Body of pancreas (tissue), 4 donors: Measurements from ENCODE around the gene THEM5. TPM values are rescaled to one million over a fixed set of nuclear protein-coding genes. Genes with fewer than 3 reads are reported as not detected.

Experiments
- ATAC-seq: fragments of 150-250 bp; one replicate; pipeline ENCODE4 v1.9.1; 2016
- DNase-seq, 4 donors: peaks; one replicate each; pipeline ENCODE4 v3.0.0-alpha.2; 2019
- H3K27ac ChIP-seq, 4 donors: fragments of 200-600 bp; sonication (generic); 1 replicate in 3 of 4; 2 replicates in 1 of 4; pipeline versions ENCODE4 v1.5.1 to v1.6.1; 2016 to 2019; ENCODE audit warnings: mild to moderate bottlenecking in 1 of 4, mixed read lengths in 1 of 4, moderate library complexity in 1 of 4
- H3K27me3 ChIP-seq, 2 donors: fragments of 200-600 bp; sonication (generic); one replicate each; pipeline ENCODE4 v1.6.0; 2016; ENCODE audit warnings: mild to moderate bottlenecking in 1 of 2
- H3K36me3 ChIP-seq, 2 donors: fragments of 200-600 bp; sonication (generic); replicated peaks in 1 of 2; 2 replicates each; pipeline ENCODE4 v1.5.1; 2016; ENCODE audit warnings: low read depth in 2 of 2; ENCODE audit not compliant: insufficient read depth in 1 of 2
- H3K4me1 ChIP-seq: fragments of 200-600 bp; sonication (generic); one replicate; pipeline ENCODE4 v1.6.0; 2016
- H3K4me3 ChIP-seq, 2 donors: fragments of 200-600 bp; sonication (generic); 1 replicate in 1 of 2; 2 replicates in 1 of 2; pipeline ENCODE4 v1.5.1; 2016 to 2019
- H3K9me3 ChIP-seq, 3 donors: fragments of 200-600 bp; sonication (generic); 1 replicate in 2 of 3; 2 replicates in 1 of 3; pipeline ENCODE4 v1.5.1; 2016
- POLR2A ChIP-seq, 3 donors: fragments of 450-650 bp; IDR thresholded peaks; one replicate each; pipeline ENCODE4 v1.6.1; 2016; ENCODE audit warnings: antibody characterized with exemption in 3 of 3, mild to moderate bottlenecking in 2 of 3
- WGBS, 2 donors: methylation state at CpG; one replicate each; pipeline ENCODE4 v1.1.5; 2017; 5-methylcytosine and 5-hydroxymethylcytosine counted together
- intact Hi-C: fragments of 100-400 bp; cut with DNase I; formaldehyde crosslinking; loops from one replicate; pipeline ENCODE4 v1.15.1; 2023
- total RNA-seq, 2 donors: library from RNA; depleted of rRNA; stranded (reverse); fragments of >200 nt; gene quantifications; one replicate each; pipeline ENCODE4 v1.1.0, GENCODE V29; 2016
- TF ChIP-seq, protein P1 (sequence below), 7 experiments: fragments of 450-650 bp in 4 of 7; fragments of 200-600 bp in 3 of 7; sonication (generic) in 3 of 7; IDR thresholded peaks; one replicate each; pipeline ENCODE4 v1.5.1; 2016 to 2019; ENCODE audit warnings: antibody characterized with exemption in 7 of 7

The THEM5 gene
- total RNA-seq, 2 donors from 2014 or later = not detected

DNA sequence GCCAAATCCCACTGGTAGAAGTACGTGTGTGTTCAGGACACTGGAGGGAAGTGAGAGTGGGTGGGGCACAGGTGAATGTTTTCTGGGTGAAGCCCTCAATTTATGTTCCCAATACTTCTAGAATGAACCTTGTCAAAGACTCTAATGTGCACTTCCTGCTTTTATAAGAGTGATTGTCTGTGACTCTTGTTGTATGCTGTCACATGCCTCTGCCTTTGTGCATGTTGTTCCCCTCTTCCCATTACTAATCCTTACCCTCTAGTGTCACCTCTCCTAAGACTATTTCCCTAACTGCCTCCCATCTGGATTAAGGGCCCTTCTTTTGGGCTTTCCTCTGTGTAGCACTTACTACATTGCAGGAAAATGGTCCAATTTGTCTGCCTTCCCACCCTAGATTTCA is 45.7 kb downstream of the THEM5 start:
- no peak for TF ChIP-seq POLR2A (IDR thresholded peaks at IDR 0.05)
- TF ChIP-seq, protein P1, sequence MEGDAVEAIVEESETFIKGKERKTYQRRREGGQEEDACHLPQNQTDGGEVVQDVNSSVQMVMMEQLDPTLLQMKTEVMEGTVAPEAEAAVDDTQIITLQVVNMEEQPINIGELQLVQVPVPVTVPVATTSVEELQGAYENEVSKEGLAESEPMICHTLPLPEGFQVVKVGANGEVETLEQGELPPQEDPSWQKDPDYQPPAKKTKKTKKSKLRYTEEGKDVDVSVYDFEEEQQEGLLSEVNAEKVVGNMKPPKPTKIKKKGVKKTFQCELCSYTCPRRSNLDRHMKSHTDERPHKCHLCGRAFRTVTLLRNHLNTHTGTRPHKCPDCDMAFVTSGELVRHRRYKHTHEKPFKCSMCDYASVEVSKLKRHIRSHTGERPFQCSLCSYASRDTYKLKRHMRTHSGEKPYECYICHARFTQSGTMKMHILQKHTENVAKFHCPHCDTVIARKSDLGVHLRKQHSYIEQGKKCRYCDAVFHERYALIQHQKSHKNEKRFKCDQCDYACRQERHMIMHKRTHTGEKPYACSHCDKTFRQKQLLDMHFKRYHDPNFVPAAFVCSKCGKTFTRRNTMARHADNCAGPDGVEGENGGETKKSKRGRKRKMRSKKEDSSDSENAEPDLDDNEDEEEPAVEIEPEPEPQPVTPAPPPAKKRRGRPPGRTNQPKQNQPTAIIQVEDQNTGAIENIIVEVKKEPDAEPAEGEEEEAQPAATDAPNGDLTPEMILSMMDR (IDR thresholded peaks at IDR 0.05) = no peak
- WGBS, 2 donors = 64 to 70% methylated on average over 1 of the region's 1 CpG
- no peak for ATAC-seq

DNA sequence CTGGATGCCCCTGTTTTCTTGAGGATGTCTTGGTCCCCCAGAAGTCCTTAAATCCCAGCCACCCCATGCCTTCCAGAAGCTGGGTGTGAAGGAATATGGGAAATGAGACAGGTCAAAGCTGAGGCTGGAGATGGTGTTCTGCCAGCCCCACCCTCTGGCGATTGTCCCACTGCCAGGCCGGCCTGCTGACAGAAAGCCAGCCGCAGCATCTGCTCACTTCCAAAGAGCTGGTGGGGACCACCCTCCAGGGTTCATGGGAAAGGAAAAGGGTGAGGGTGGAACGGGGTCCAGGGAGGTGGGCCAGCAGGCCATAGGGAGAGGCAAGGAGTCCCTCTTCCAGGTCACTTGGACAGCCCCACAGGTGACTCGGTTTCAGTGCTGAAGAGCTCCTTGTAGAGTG is 46.4 kb downstream of the THEM5 start:
- DNase-seq = no peak
- 76 to 82% methylated on average over 5 of the region's 5 CpGs for WGBS, 2 donors
- H3K4me1 ChIP-seq = peaks cover 16% of the 10 kb centered on the region
- no peaks in the 10 kb centered on the region for H3K9me3 ChIP-seq
- peaks cover 0 to 4% of the 10 kb centered on the region in 2 donors for H3K36me3 ChIP-seq
- no peak for TF ChIP-seq POLR2A (IDR thresholded peaks at IDR 0.05)
- TF ChIP-seq, protein P1 (IDR thresholded peaks at IDR 0.05) = no peak
- no peak overlapping the region for H3K4me3 ChIP-seq
- no peaks in the 10 kb centered on the region for H3K27me3 ChIP-seq
- ATAC-seq = no peak
- H3K27ac ChIP-seq = no peak overlapping the region
- intact Hi-C loops = no loop called here

More for the DNA sequence above, 45.7 kb downstream of the THEM5 start:
- DNase-seq = no peak
- Histone ChIP-seq H3K4me1 (peaks cover 16% of the 10 kb centered on the region), H3K27me3 (no peaks in the 10 kb centered on the region), H3K27ac (no peak overlapping the region), H3K36me3 (peaks cover 0 to 4% of the 10 kb centered on the region in 2 donors), H3K4me3 (no peak overlapping the region), H3K9me3 (no peaks in the 10 kb centered on the region)
- intact Hi-C loops = no loop called here

DNA sequence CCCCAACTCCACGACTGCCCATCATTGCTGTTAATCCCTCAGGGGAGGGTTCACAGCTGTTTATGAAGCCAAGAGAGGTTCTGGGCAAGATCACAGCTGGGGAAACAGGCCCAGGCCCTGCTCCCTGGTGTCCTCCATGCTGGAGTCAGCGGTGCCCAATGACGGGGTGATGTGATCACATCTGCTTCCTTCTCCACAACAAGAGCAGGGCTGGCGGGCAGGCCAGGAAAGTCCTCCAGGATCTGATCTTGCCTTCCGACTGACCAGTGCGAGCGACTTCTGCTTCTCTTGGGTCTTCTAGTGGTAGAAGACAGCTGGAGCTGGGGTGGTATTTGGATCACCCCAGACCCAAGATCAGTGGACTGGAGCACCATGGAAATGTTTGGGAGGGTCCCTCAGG is 47.3 kb downstream of the THEM5 start:
- intact Hi-C loops = no loop called here
- ATAC-seq (no peak), DNase-seq (no peak)
- Histone ChIP-seq H3K9me3 (no peaks in the 10 kb centered on the region), H3K27me3 (no peaks in the 10 kb centered on the region), H3K27ac (no peak overlapping the region), H3K4me3 (no peak overlapping the region), H3K4me1 (peaks cover 16% of the 10 kb centered on the region), H3K36me3 (peaks cover 0 to 4% of the 10 kb centered on the region in 2 donors)
- TF ChIP-seq, protein P1 (IDR thresholded peaks at IDR 0.05) = no peak
- TF ChIP-seq POLR2A (IDR thresholded peaks at IDR 0.05) = no peak
- WGBS, 2 donors = 67 to 83% methylated on average over 3 to 7 of the region's 7 CpGs

DNA sequence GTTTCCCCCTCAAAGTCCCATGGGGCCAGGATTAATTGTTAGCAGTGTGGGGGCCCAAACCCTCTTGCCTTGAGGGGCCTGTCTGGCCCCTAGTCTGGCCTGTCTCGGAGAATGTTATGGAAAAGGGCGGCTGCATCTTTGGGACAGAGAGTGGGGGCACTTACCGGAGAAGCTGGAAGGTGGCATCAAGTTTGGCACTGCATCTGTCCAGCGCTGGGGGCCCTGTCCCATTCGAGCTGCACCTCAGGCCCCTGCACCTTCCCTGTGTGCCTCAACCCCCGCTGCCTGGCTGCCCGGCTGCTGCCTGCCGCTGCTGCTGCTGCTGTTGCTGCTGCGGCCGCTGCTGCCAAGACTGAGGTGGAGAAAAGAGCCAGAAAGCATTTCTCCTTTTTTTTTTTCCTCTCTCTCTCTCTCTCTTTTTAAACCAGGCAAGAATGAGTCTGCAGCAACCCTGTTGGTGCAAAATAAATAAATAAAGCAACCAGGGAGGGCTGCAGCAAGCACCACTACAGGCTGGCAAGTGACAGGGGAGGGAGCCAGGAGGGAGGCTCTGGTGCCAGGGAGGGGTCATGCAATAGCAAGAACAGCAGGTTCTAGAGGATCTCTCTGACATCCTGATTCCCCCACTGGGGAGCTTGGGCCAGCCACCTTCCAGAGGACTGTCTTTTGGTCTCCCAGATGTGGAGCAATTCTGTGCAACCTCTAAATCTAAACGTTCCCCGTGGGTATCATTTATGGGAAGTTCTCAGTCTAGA is 48.3 kb downstream of the THEM5 start, which contains the start of gene LINGO4:
TSS of gene LINGO4 (minus strand) at position 354 of the 755 bp plus-strand sequence. CDS start 2,715 bp downstream, outside the sequence.
- Histone ChIP-seq H3K27ac (no peak within 1 kb of the TSS), H3K27me3 (no peaks in the 10 kb centered on the region), H3K9me3 (no peaks in the 10 kb centered on the region), H3K36me3 (peaks cover 0 to 4% of the 10 kb centered on the region in 2 donors), H3K4me3 (no peak within 1 kb of the TSS), H3K4me1 (peaks cover 11% of the 10 kb centered on the region)
- peak in 1 of 3 donors; percentile 24 for TF ChIP-seq POLR2A (IDR thresholded peaks at IDR 0.05)
- TF ChIP-seq, protein P1 (IDR thresholded peaks at IDR 0.05) = no peak
- no peak for DNase-seq
- intact Hi-C loops = loop anchor here (2.0 kb wide), 1 partner anchor 20 kb away; no protein-coding TSS in a partner anchor
- 31 to 44% methylated on average over 9 to 12 of the region's 12 CpGs for whole genome bisulfite sequencing, 2 donors
- no peak for ATAC-seq
